ENCODE results near the gene HDC.

Gene HDC

GRCh38 chr15:50265620-50266019 is at the start of gene HDC:
HDC (minus strand) TSS chr15:50265726; CDS start chr15:50265623, 103 bp downstream.
- DNase-seq (ENCODE audit: low read depth, low spot score) = peak; percentile 18

- no peak for DNase-seq (ENCODE audit: low read depth, low spot score)
These were observed 47.1 kb upstream of the HDC start for GRCh38 chr15:50312636-50313035.

GRCh38 chr15:50307799-50308198 is 42.3 kb upstream of the HDC start:
- DNase-seq (ENCODE audit: low read depth, low spot score) = no peak

GRCh38 chr15:50304836-50305235 is 39.3 kb upstream of the HDC start:
- no peak for DNase-seq (ENCODE audit: low read depth, low spot score)

GRCh38 chr15:50302581-50302980 is 37.1 kb upstream of the HDC start:
- no peak for DNase-seq (ENCODE audit: low read depth, low spot score)

- no peak for DNase-seq (ENCODE audit: low read depth, low spot score)
These were observed 32.8 kb upstream of the HDC start for GRCh38 chr15:50298340-50298739.

GRCh38 chr15:50295966-50296365 is 30.4 kb upstream of the HDC start:
- no peak for DNase-seq (ENCODE audit: low read depth, low spot score)

GRCh38 chr15:50289749-50290148 is 24.2 kb upstream of the HDC start:
- no peak for DNase-seq (ENCODE audit: low read depth, low spot score)

- no peak for DNase-seq (ENCODE audit: low read depth, low spot score)
These were observed 22.0 kb upstream of the HDC start for GRCh38 chr15:50287324-50288116.

- DNase-seq (ENCODE audit: low read depth, low spot score) = no peak
These were observed 15.9 kb upstream of the HDC start for GRCh38 chr15:50281427-50281826.

- DNase-seq (ENCODE audit: low read depth, low spot score) = peak; percentile 72
These were observed 14.7 kb upstream of the HDC start for GRCh38 chr15:50280271-50280670.

- DNase-seq (ENCODE audit: low read depth, low spot score) = no peak
These were observed 13.0 kb upstream of the HDC start for GRCh38 chr15:50278496-50278895.

- no peak for DNase-seq (ENCODE audit: low read depth, low spot score)
These were observed 11.8 kb upstream of the HDC start for GRCh38 chr15:50277370-50277769.

- DNase-seq (ENCODE audit: low read depth, low spot score) = no peak
These were observed 10.4 kb upstream of the HDC start for GRCh38 chr15:50275908-50276307.

GRCh38 chr15:50275091-50275490 is 9.6 kb upstream of the HDC start:
- DNase-seq (ENCODE audit: low read depth, low spot score) = no peak

GRCh38 chr15:50267577-50267976 is 2.1 kb upstream of the HDC start:
- no peak for DNase-seq (ENCODE audit: low read depth, low spot score)

GRCh38 chr15:50262533-50262932 is 3.0 kb downstream of the HDC start:
- DNase-seq (ENCODE audit: low read depth, low spot score) = no peak

- DNase-seq (ENCODE audit: low read depth, low spot score) = no peak
These were observed 3.5 kb downstream of the HDC start for GRCh38 chr15:50261981-50262380.

GRCh38 chr15:50260969-50261496 is 4.5 kb downstream of the HDC start:
- DNase-seq (ENCODE audit: low read depth, low spot score) = no peak

GRCh38 chr15:50259276-50259675 is 6.2 kb downstream of the HDC start:
- no peak for DNase-seq (ENCODE audit: low read depth, low spot score)

- DNase-seq (ENCODE audit: low read depth, low spot score) = no peak
These were observed 7.6 kb downstream of the HDC start for GRCh38 chr15:50257924-50258323.

- DNase-seq (ENCODE audit: low read depth, low spot score) = no peak
These were observed 8.2 kb downstream of the HDC start for GRCh38 chr15:50257332-50257731.

GRCh38 chr15:50256188-50257041 is 9.1 kb downstream of the HDC start:
- DNase-seq (ENCODE audit: low read depth, low spot score) = peak; percentile 26
